Osteoblast (primary cell): ENCODE measurements around the gene SCGB1C2. TPM values are rescaled to one million over a fixed set of nuclear protein-coding genes. Genes with fewer than 3 reads are reported as not detected.
A peak's percentile ranks its signal among the peaks of the same experiment; 100 is the strongest.
"Not testable (repeated sequence)": the region's sequence is repeated elsewhere in the genome, so short reads cannot be mapped to it uniquely, and the experiment has no call there.

Experiments used
- DNase-seq: peaks from one replicate; pipeline ENCODE4 v3.0.0; 2011; ENCODE audit warnings: low spot score, mixed read lengths; ENCODE audit not compliant: insufficient read length; ENCODE audit errors: missing footprints
- H2AFZ ChIP-seq: 2 replicates; pipeline ENCODE4 v1.6.0; 2011; ENCODE audit warnings: mild to moderate bottlenecking, low read length
- H3K27ac ChIP-seq: 2 replicates; pipeline ENCODE4 v1.5.1; 2011; ENCODE audit warnings: mild to moderate bottlenecking, low read depth, low read length, moderate library complexity
- H3K27me3 ChIP-seq: 2 replicates; pipeline ENCODE4 v1.6.0; 2012; ENCODE audit warnings: mild to moderate bottlenecking, control low read depth, inconsistent platforms, low read length, moderate library complexity; ENCODE audit not compliant: insufficient read depth
- H3K36me3 ChIP-seq: 2 replicates; pipeline ENCODE4 v1.5.1; 2011; ENCODE audit warnings: mild to moderate bottlenecking, low read length, control low read depth, moderate library complexity; ENCODE audit not compliant: insufficient read depth
- H3K4me1 ChIP-seq: 2 replicates; pipeline ENCODE4 v1.5.1; 2011; ENCODE audit warnings: mild to moderate bottlenecking, low read length, control low read depth, moderate library complexity; ENCODE audit not compliant: insufficient read depth
- H3K4me2 ChIP-seq: 2 replicates; pipeline ENCODE4 v1.6.0; 2011; ENCODE audit warnings: mild to moderate bottlenecking, low read length; ENCODE audit not compliant: insufficient read depth
- H3K4me3 ChIP-seq: fragments of 200-600 bp; sonication (generic); 3 replicates; pipeline ENCODE4 v1.5.1; 2012; ENCODE audit warnings: mild to moderate bottlenecking, low read length, inconsistent platforms; ENCODE audit not compliant: insufficient read depth
- H3K79me2 ChIP-seq: 2 replicates; pipeline ENCODE4 v1.6.0; 2012; ENCODE audit warnings: mild to moderate bottlenecking, low read length, control low read depth, inconsistent platforms; ENCODE audit not compliant: insufficient read depth
- H3K9me3 ChIP-seq: 2 replicates; pipeline ENCODE4 v1.5.1; 2011; ENCODE audit warnings: low read depth, low read length, control low read depth
- H4K20me1 ChIP-seq: 2 replicates; pipeline ENCODE4 v1.6.0; 2012; ENCODE audit warnings: mild to moderate bottlenecking, low read length, control low read depth; ENCODE audit not compliant: insufficient read depth
- total RNA-seq: library from RNA; depleted of rRNA; stranded (reverse); fragments of >200 nt; gene quantifications from 2 replicates; pipeline ENCODE4 v1.2.3, GENCODE V29; 2012
- TF ChIP-seq, protein P1 (sequence below): IDR thresholded peaks from 2 replicates; pipeline ENCODE4 v1.5.1; 2011; ENCODE audit warnings: mild to moderate bottlenecking, low read depth, low read length, moderate library complexity; ENCODE audit errors: extremely low read depth

Gene SCGB1C2
- not detected in 2 replicates for total RNA-seq

DNA sequence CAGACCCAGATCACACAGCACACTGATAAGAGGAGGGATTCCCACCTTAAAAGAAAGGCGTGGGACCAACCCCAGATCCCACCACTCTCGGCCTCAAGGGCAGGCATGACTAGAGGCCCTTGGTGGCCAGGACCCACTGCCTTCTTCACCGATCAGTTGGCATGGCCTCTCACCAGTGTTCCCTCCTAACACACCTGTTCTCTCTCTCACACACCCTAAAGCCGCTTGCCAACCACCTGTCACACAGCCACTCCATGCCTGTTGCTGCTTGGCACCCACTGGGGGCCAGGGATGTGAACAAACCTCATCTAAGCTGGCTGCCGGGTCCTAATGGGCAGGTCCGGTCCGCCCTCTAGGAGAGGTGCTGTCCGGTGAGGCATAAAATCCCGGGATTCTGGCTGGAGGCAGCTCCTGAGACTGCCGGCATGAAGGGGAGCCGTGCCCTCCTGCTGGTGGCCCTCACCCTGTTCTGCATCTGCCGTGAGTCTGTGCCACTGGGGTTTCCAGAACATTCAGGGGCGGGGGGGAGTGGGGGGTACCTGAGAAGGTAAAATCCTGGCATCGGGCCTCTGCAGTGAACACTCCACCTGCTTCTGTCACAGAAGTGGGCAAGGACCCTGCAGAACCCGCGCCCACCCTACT is at the start of gene SCGB1C2:
SCGB1C2 (plus strand) TSS at position 404 of the 642 bp plus-strand sequence; CDS start at position 426, 22 bp downstream.
- not testable (repeated sequence) for H3K27ac ChIP-seq, H3K4me1 ChIP-seq, DNase-seq, H3K4me3 ChIP-seq, H2AFZ ChIP-seq, H3K79me2 ChIP-seq, H3K27me3 ChIP-seq, H3K9me3 ChIP-seq, H3K4me2 ChIP-seq, H4K20me1 ChIP-seq, H3K36me3 ChIP-seq

DNA sequence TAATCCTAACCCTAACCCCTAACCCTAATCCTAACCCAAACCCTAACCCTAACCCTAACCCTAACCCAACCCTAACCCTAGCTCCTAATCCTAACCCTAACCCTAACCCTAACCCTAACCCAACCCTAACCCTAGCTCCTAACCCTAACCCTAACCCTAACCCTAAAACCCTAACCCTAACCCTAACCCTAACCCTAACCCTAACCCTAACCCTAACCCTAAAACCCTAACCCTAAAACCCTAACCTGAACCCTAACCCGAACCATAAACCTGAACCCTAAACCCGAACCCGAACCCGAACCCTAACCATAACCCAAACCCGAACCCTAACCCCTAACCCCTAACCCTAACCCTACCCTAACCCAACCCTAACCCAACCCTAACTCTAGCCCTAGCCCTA is 24.3 kb upstream of the SCGB1C2 start:
- H3K27me3 ChIP-seq, H3K79me2 ChIP-seq, H3K4me2 ChIP-seq, H3K4me1 ChIP-seq, DNase-seq, H3K4me3 ChIP-seq, H2AFZ ChIP-seq, H3K27ac ChIP-seq, H3K36me3 ChIP-seq, H3K9me3 ChIP-seq, H4K20me1 ChIP-seq: not testable (repeated sequence)

DNA sequence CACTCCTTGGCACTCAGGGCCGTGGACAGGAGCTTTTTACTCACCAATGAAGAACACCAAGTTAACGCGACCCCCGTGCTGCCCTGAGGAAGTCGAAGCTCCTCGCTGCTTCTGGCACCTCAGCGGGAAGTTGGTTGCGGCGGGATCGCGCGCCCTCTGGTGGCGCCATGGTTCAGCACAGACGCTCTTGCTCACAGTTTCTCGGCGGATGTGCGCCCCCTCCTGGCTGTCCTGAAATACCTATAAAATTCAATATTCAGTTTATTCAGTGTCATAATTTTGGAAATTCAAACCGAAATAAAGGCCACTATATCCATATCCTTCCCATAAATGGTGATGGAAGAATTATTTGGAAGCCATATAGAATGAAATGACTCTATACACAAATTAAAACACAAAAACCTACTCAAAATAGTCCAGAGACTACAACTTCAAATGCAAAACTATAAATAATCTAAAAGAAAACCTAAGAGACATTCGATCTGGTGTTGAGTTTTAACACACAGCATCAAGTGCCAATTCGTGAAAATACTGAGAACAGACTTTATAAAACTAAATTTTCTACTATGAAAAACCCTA is 18.9 kb upstream of the SCGB1C2 start:
- not testable (repeated sequence) for H2AFZ ChIP-seq, H3K27ac ChIP-seq, H3K4me1 ChIP-seq, H3K27me3 ChIP-seq, H3K4me3 ChIP-seq, DNase-seq, H3K79me2 ChIP-seq, H4K20me1 ChIP-seq, H3K9me3 ChIP-seq, H3K4me2 ChIP-seq, H3K36me3 ChIP-seq
- TF ChIP-seq, protein P1, sequence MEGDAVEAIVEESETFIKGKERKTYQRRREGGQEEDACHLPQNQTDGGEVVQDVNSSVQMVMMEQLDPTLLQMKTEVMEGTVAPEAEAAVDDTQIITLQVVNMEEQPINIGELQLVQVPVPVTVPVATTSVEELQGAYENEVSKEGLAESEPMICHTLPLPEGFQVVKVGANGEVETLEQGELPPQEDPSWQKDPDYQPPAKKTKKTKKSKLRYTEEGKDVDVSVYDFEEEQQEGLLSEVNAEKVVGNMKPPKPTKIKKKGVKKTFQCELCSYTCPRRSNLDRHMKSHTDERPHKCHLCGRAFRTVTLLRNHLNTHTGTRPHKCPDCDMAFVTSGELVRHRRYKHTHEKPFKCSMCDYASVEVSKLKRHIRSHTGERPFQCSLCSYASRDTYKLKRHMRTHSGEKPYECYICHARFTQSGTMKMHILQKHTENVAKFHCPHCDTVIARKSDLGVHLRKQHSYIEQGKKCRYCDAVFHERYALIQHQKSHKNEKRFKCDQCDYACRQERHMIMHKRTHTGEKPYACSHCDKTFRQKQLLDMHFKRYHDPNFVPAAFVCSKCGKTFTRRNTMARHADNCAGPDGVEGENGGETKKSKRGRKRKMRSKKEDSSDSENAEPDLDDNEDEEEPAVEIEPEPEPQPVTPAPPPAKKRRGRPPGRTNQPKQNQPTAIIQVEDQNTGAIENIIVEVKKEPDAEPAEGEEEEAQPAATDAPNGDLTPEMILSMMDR: peak; percentile 56

DNA sequence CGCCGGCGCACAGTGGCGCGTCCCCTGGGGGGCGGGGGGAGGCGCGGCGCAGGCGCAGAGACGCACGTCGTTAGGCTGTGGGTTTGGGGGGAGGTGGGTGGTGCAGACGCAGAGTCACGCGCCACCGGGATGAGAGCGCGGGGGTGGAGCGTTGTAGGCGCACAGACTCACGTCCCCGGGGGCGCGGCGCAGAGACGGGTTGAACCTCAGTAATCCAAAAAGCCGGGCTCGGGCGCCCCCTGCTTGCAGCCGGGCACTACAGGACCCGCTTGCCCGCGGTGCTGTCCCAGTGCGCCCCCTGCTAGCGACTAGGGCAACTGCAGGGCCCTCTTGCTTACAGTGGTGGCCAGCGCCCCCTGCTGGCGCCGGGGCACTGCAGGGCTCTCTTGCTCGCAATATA is 3.4 kb upstream of the SCGB1C2 start:
- not testable (repeated sequence) for H3K36me3 ChIP-seq, H2AFZ ChIP-seq, H3K4me1 ChIP-seq, H3K27me3 ChIP-seq, H3K9me3 ChIP-seq, H3K4me2 ChIP-seq, DNase-seq, H3K27ac ChIP-seq, H3K4me3 ChIP-seq, H3K79me2 ChIP-seq, H4K20me1 ChIP-seq

DNA sequence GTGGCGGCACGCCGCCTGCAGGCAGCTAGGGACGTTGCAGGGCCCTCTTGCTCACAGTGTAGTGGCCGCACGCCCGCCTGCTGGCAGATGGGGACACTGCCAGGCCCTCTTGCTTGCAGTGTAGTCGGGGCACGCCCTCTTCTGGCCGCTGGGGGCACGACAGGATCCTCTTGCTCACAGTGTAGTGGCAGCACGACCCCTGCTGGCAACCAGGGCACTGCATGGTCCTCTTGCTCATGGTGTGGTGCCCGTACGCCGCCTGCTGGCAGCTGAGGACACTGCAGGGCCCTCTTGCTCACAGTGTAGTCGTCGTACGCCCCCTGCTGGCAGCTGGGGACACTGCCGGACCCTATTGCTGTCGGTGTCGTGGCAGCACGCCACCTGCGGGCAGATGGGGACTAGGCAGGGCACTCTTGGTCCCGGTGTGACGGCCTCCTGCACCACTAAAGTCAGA is 3.0 kb upstream of the SCGB1C2 start:
- not testable (repeated sequence) for H3K9me3 ChIP-seq, H3K4me3 ChIP-seq, H3K79me2 ChIP-seq, H2AFZ ChIP-seq, H4K20me1 ChIP-seq, H3K27ac ChIP-seq, DNase-seq, H3K36me3 ChIP-seq, H3K27me3 ChIP-seq, H3K4me1 ChIP-seq, H3K4me2 ChIP-seq
- TF ChIP-seq, protein P1: peak; percentile 6

DNA sequence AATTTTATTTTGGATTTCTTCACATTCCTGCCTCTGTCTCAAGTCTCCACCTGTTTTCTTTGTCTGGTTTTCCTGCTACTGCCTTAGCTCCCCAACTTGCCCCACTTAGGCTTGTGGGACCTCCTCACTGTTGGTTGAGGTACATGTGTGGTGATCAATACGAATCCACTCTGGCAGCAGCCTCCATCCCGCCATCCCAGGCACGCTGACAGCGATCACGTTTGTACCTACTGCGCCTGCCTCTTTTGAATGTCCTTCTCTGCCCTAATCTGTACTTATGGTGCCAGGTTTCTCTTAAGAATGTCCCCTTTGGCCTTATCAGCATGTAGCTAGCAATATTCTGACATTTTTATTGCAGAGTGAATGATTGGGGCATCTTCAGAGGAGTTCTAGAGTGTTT is 2.3 kb upstream of the SCGB1C2 start:
- H3K36me3 ChIP-seq, H3K4me2 ChIP-seq, H3K27ac ChIP-seq, H2AFZ ChIP-seq, H3K4me3 ChIP-seq, H3K4me1 ChIP-seq, H3K79me2 ChIP-seq, H4K20me1 ChIP-seq, DNase-seq, H3K9me3 ChIP-seq, H3K27me3 ChIP-seq: not testable (repeated sequence)

DNA sequence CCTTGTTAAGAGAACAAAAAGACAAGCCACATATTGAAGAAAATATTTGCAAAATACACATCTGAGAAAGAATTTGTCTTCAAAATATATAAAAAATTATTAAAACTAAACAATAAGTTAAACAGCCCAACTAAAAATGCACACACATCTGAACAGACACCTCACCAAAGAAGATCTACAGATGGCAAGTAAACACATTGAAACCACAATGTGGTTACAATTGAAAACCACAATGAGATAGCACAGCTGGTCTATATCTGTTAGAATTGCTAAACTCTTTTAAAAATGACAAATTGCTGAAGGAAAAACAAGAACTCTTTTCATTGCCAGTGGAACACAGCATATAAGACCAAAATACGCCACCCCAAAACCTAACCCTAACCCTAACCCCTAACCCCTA is 1.5 kb upstream of the SCGB1C2 start:
- not testable (repeated sequence) for H3K4me2 ChIP-seq, H2AFZ ChIP-seq, DNase-seq, H3K36me3 ChIP-seq, H3K9me3 ChIP-seq, H4K20me1 ChIP-seq, H3K4me3 ChIP-seq, H3K79me2 ChIP-seq, H3K4me1 ChIP-seq, H3K27ac ChIP-seq, H3K27me3 ChIP-seq
